Measurements from ENCODE around the gene UQCR10. TPM values are rescaled to one million over a fixed set of nuclear protein-coding genes. Genes with fewer than 3 reads are reported as not detected.

UQCR10 gene
- total RNA-seq (10 to 100 TPM; 47.6 to 53.2 TPM), polyA plus RNA-seq (100 to 1,000 TPM; 271 to 332 TPM)

GRCh38 chr22:29767171-29768051 is at the start of gene UQCR10:
TSS of gene UQCR10 (plus strand) at chr22:29767369. CDS start at chr22:29767399, 30 bp downstream.
- Mint-ChIP-seq H3K27ac (peak within 1 kb of the TSS; percentile 38 to 99 (median 99)), H3K27me3 (no peaks in the 10 kb centered on the region), H3K4me3 (peak within 1 kb of the TSS; percentile 95 to 100 (median 99)), H3K9me3 (no peaks in the 10 kb centered on the region), H3K36me3 (peaks cover 7 to 31% of the 10 kb centered on the region in 2 donors), H3K4me1 (peaks cover 22 to 53% (median 28%) of the 10 kb centered on the region in 4 donors)
- Histone ChIP-seq H3K9me3 (ENCODE audit: control insufficient read depth in 1 of 2, low read length in 2 of 2) (no peaks in the 10 kb centered on the region), H3K27ac (ENCODE audit: low read depth, low read length) (peak within 1 kb of the TSS; percentile 87), H3K4me1 (ENCODE audit: insufficient read depth, low read length) (peaks cover 29% of the 10 kb centered on the region), H3K27me3 (ENCODE audit: insufficient read depth, low read length) (no peaks in the 10 kb centered on the region), H3K4me3 (ENCODE audit: low read length in 2 of 2) (peak within 1 kb of the TSS; percentile 96 to 100), H3K36me3 (ENCODE audit: insufficient read depth, low read length) (peaks cover 11% of the 10 kb centered on the region)
- ChIA-PET CTCF (ENCODE audit: partially characterized antibody) (interaction anchor here (1.3 kb wide), 1 partner anchor 70 kb away, joined by 5 read pairs; the partner anchor contains the start of gene ASCC2), POLR2A (ENCODE audit: partially characterized antibody) (interaction anchor here (0.9 to 1.2 kb wide), 4 partner anchors 70 to 214 kb away, joined by 4 to 7 read pairs (median 6); partner anchors contain the start of genes ASCC2, MTMR3 and THOC5)
- intact Hi-C loops (cut with micrococcal nuclease): loop anchor here (1.0 to 10.0 kb wide), 6 partner anchors 71 to 657 kb away; partner anchors contain the start of genes ASCC2, MTFP1, MTMR3 and NF2
- peak; percentile 92 to 95 (median 94) for DNase-seq

GRCh38 chr22:29717789-29718188 is 49.4 kb upstream of the UQCR10 start:
- H3K27me3 ChIP-seq (ENCODE audit: insufficient read depth, low read length): peaks cover 10% of the 10 kb centered on the region
- Mint-ChIP-seq H3K9me3 (no peaks in the 10 kb centered on the region), H3K4me1 (peaks cover 0 to 6% (median 3%) of the 10 kb centered on the region in 4 donors), H3K36me3 (no peaks in the 10 kb centered on the region), H3K27ac (no peak overlapping the region), H3K27me3 (peaks cover 30 to 41% of the 10 kb centered on the region in 2 donors), H3K4me3 (no peak overlapping the region)
- DNase-seq: no peak
- no peak overlapping the region for H3K27ac ChIP-seq (ENCODE audit: low read depth, low read length)
- POLR2A ChIA-PET (ENCODE audit: partially characterized antibody): no interaction called here
- no peaks in the 10 kb centered on the region for H3K36me3 ChIP-seq (ENCODE audit: insufficient read depth, low read length)
- intact Hi-C loops (cut with micrococcal nuclease): no loop called here
- no peaks in the 10 kb centered on the region for H3K9me3 ChIP-seq (ENCODE audit: control insufficient read depth in 1 of 2, low read length in 2 of 2)
- H3K4me3 ChIP-seq (ENCODE audit: low read length in 2 of 2): no peak overlapping the region
- no peaks in the 10 kb centered on the region for H3K4me1 ChIP-seq (ENCODE audit: insufficient read depth, low read length)
- CTCF ChIA-PET (ENCODE audit: partially characterized antibody): no interaction called here

GRCh38 chr22:29718949-29719898 is 47.9 kb upstream of the UQCR10 start:
- Mint-ChIP-seq H3K4me3 (peak overlapping the region in 2 of 8 donors; percentile 52 to 60), H3K27me3 (peaks cover 30 to 41% of the 10 kb centered on the region in 2 donors)

GRCh38 chr22:29719899-29720645 is 47.1 kb upstream of the UQCR10 start, which contains the start of gene CABP7:
TSS of gene CABP7 (plus strand) at chr22:29720003. CDS start at chr22:29720425, 422 bp downstream.
- no peak within 1 kb of the TSS for H3K27ac ChIP-seq (ENCODE audit: low read depth, low read length)
- peaks cover 10% of the 10 kb centered on the region for H3K27me3 ChIP-seq (ENCODE audit: insufficient read depth, low read length)
- Mint-ChIP-seq H3K4me1 (peaks cover 0 to 6% (median 3%) of the 10 kb centered on the region in 4 donors), H3K9me3 (no peaks in the 10 kb centered on the region), H3K27ac (no peak within 1 kb of the TSS), H3K4me3 (peak within 1 kb of the TSS in 2 of 8 donors; percentile 57 to 60), H3K36me3 (no peaks in the 10 kb centered on the region), H3K27me3 (peaks cover 28 to 38% of the 10 kb centered on the region in 2 donors)
- H3K4me3 ChIP-seq (ENCODE audit: low read length in 2 of 2): no peak within 1 kb of the TSS
- H3K9me3 ChIP-seq (ENCODE audit: control insufficient read depth in 1 of 2, low read length in 2 of 2): no peaks in the 10 kb centered on the region
- DNase-seq: peak in 1 of 5 donors; percentile 11
- no peaks in the 10 kb centered on the region for H3K36me3 ChIP-seq (ENCODE audit: insufficient read depth, low read length)
- H3K4me1 ChIP-seq (ENCODE audit: insufficient read depth, low read length): no peaks in the 10 kb centered on the region
- CTCF ChIA-PET (ENCODE audit: partially characterized antibody): no interaction called here
- POLR2A ChIA-PET (ENCODE audit: partially characterized antibody): no interaction called here
- intact Hi-C loops (cut with micrococcal nuclease): no loop called here

More at GRCh38 chr22:29718949-29719898, 47.9 kb upstream of the UQCR10 start:
- DNase-seq: peak in 1 of 5 donors; percentile 14
- CTCF ChIA-PET (ENCODE audit: partially characterized antibody): no interaction called here
- H3K36me3 ChIP-seq (ENCODE audit: insufficient read depth, low read length): no peaks in the 10 kb centered on the region
- H3K9me3 ChIP-seq (ENCODE audit: control insufficient read depth in 1 of 2, low read length in 2 of 2): no peaks in the 10 kb centered on the region
- H3K4me1 ChIP-seq (ENCODE audit: insufficient read depth, low read length): no peaks in the 10 kb centered on the region
- Mint-ChIP-seq H3K36me3 (no peaks in the 10 kb centered on the region), H3K27ac (no peak overlapping the region), H3K9me3 (no peaks in the 10 kb centered on the region), H3K4me1 (peaks cover 0 to 6% (median 3%) of the 10 kb centered on the region in 4 donors)
- no peak overlapping the region for H3K27ac ChIP-seq (ENCODE audit: low read depth, low read length)
- POLR2A ChIA-PET (ENCODE audit: partially characterized antibody): no interaction called here
- peaks cover 10% of the 10 kb centered on the region for H3K27me3 ChIP-seq (ENCODE audit: insufficient read depth, low read length)
- H3K4me3 ChIP-seq (ENCODE audit: low read length in 2 of 2): no peak overlapping the region
- intact Hi-C loops (cut with micrococcal nuclease): no loop called here

- Histone ChIP-seq H3K4me3 (ENCODE audit: low read length in 2 of 2) (no peak overlapping the region), H3K9me3 (ENCODE audit: control insufficient read depth in 1 of 2, low read length in 2 of 2) (no peaks in the 10 kb centered on the region), H3K4me1 (ENCODE audit: insufficient read depth, low read length) (no peaks in the 10 kb centered on the region), H3K27me3 (ENCODE audit: insufficient read depth, low read length) (peaks cover 10% of the 10 kb centered on the region), H3K27ac (ENCODE audit: low read depth, low read length) (no peak overlapping the region), H3K36me3 (ENCODE audit: insufficient read depth, low read length) (no peaks in the 10 kb centered on the region)
- POLR2A ChIA-PET (ENCODE audit: partially characterized antibody): no interaction called here
- Mint-ChIP-seq H3K36me3 (no peaks in the 10 kb centered on the region), H3K9me3 (no peaks in the 10 kb centered on the region), H3K27ac (no peak overlapping the region), H3K4me1 (peaks cover 0 to 6% (median 3%) of the 10 kb centered on the region in 4 donors), H3K4me3 (no peak overlapping the region), H3K27me3 (peaks cover 28 to 38% of the 10 kb centered on the region in 2 donors)
- intact Hi-C loops (cut with micrococcal nuclease): no loop called here
- DNase-seq: peak in 1 of 5 donors; percentile 19
- CTCF ChIA-PET (ENCODE audit: partially characterized antibody): no interaction called here
Observed at GRCh38 chr22:29720811-29721323, 46.3 kb upstream of the UQCR10 start.

- Histone ChIP-seq H3K4me1 (ENCODE audit: insufficient read depth, low read length) (no peaks in the 10 kb centered on the region), H3K27me3 (ENCODE audit: insufficient read depth, low read length) (peaks cover 10% of the 10 kb centered on the region), H3K9me3 (ENCODE audit: control insufficient read depth in 1 of 2, low read length in 2 of 2) (no peaks in the 10 kb centered on the region), H3K27ac (ENCODE audit: low read depth, low read length) (no peak overlapping the region), H3K36me3 (ENCODE audit: insufficient read depth, low read length) (no peaks in the 10 kb centered on the region), H3K4me3 (ENCODE audit: low read length in 2 of 2) (no peak overlapping the region)
- Mint-ChIP-seq H3K27ac (no peak overlapping the region), H3K27me3 (peaks cover 18 to 25% of the 10 kb centered on the region in 2 donors), H3K36me3 (no peaks in the 10 kb centered on the region), H3K4me1 (peaks cover 0 to 6% (median 3%) of the 10 kb centered on the region in 4 donors), H3K9me3 (no peaks in the 10 kb centered on the region), H3K4me3 (no peak overlapping the region)
- DNase-seq: no peak
- CTCF ChIA-PET (ENCODE audit: partially characterized antibody): no interaction called here
- intact Hi-C loops (cut with micrococcal nuclease): no loop called here
- POLR2A ChIA-PET (ENCODE audit: partially characterized antibody): no interaction called here
Observed at GRCh38 chr22:29722151-29722550, 45.0 kb upstream of the UQCR10 start.
